ENCODE results near the gene ABCC12. TPM values are rescaled to one million over a fixed set of nuclear protein-coding genes. Genes with fewer than 3 reads are reported as not detected.

ABCC12 gene
- total RNA-seq = not detected

DNA sequence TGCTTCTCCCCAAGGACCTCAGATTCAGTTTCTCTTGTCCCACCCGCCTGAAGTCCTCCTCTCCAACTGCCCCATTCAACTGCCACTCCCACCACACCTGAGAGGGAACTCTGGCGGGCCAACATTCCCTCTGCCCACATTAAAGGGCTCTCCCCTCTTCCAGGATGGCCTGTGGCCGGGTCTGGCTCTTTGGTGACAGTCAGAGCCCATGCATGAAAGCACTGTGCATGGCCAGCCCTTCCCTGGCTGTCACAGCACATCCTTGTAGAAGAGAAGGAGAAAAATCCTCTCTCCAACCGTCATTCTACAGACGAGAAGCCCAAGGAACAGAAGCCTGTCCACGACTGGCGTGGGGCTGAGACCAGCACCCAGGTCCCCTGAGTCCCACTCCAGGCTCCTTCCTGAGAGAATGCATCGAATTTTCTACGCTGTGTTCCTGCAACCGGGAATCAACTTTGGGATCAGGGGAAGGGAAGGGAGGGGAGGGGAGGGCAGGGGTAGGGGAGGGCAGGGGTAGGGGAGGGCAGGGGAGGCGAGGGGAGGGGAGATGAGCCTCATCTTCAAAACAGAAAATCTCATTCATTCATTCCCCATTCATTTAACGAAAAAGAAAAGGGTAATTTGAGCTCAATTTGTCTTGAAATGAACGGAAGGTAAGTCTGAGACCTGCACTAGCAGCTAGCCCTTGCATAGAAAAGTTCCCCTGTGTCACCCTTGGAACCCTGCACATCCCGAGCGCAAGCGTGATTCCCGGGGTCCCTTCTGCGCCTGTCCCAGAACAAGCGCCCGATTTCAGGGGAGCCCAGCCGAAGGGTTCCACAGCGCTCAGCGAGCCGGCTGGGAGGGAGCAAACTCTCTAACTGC lies at the start of gene ABCC12:
Gene ABCC12, minus strand, starts transcription at position 68 of the 864 bp plus-strand sequence. CDS start 9,569 bp downstream, outside the sequence.
- H3K27ac ChIP-seq = no peak within 1 kb of the TSS
- no peak for TF ChIP-seq EP300 (IDR thresholded peaks at IDR 0.05)
- no peak for TF ChIP-seq POLR2A (IDR thresholded peaks at IDR 0.05)
- TF ChIP-seq, protein P1, sequence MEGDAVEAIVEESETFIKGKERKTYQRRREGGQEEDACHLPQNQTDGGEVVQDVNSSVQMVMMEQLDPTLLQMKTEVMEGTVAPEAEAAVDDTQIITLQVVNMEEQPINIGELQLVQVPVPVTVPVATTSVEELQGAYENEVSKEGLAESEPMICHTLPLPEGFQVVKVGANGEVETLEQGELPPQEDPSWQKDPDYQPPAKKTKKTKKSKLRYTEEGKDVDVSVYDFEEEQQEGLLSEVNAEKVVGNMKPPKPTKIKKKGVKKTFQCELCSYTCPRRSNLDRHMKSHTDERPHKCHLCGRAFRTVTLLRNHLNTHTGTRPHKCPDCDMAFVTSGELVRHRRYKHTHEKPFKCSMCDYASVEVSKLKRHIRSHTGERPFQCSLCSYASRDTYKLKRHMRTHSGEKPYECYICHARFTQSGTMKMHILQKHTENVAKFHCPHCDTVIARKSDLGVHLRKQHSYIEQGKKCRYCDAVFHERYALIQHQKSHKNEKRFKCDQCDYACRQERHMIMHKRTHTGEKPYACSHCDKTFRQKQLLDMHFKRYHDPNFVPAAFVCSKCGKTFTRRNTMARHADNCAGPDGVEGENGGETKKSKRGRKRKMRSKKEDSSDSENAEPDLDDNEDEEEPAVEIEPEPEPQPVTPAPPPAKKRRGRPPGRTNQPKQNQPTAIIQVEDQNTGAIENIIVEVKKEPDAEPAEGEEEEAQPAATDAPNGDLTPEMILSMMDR (IDR thresholded peaks at IDR 0.05) = no peak
- no peak for TF ChIP-seq POLR2AphosphoS5 (IDR thresholded peaks at IDR 0.05)
- H3K4me1 ChIP-seq = peaks cover 5% of the 10 kb centered on the region
- no peaks in the 10 kb centered on the region for H3K36me3 ChIP-seq
- no peak within 1 kb of the TSS for H3K4me3 ChIP-seq
- H3K27me3 ChIP-seq = peaks cover 9% of the 10 kb centered on the region
- H3K9me3 ChIP-seq = no peaks in the 10 kb centered on the region
- WGBS = 55% methylated on average over 21 of the region's 24 CpGs
- DNase-seq (ENCODE audit: low spot score in 2 of 2) = no peak

DNA sequence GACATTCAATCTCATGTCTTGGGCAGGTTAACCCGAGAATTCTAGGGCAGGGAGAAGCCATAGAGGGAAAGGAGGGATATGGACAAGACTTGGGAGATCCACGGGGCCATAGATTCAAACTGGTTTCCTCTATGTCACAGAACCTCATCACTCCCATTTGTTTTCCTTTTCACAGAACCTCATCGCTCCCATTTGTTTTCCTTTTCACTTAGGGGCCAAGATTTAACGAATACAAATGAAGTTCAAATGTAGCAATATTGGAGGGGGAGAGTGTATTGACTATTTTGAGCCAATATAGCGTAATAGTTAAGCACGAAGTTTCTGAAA lies 49.0 kb upstream of the ABCC12 start:
- no peak for TF ChIP-seq POLR2A (IDR thresholded peaks at IDR 0.05)
- no peak for TF ChIP-seq POLR2AphosphoS5 (IDR thresholded peaks at IDR 0.05)
- TF ChIP-seq, protein P1 (IDR thresholded peaks at IDR 0.05) = no peak
- TF ChIP-seq EP300 (IDR thresholded peaks at IDR 0.05) = no peak
- H3K27ac ChIP-seq = no peak overlapping the region
- no peaks in the 10 kb centered on the region for H3K36me3 ChIP-seq
- no peak overlapping the region for H3K4me3 ChIP-seq
- 85% methylated on average over 6 of the region's 6 CpGs for WGBS
- no peak for DNase-seq (ENCODE audit: low spot score in 2 of 2)
- H3K9me3 ChIP-seq = no peaks in the 10 kb centered on the region
- no peaks in the 10 kb centered on the region for H3K4me1 ChIP-seq
- no peaks in the 10 kb centered on the region for H3K27me3 ChIP-seq

DNA sequence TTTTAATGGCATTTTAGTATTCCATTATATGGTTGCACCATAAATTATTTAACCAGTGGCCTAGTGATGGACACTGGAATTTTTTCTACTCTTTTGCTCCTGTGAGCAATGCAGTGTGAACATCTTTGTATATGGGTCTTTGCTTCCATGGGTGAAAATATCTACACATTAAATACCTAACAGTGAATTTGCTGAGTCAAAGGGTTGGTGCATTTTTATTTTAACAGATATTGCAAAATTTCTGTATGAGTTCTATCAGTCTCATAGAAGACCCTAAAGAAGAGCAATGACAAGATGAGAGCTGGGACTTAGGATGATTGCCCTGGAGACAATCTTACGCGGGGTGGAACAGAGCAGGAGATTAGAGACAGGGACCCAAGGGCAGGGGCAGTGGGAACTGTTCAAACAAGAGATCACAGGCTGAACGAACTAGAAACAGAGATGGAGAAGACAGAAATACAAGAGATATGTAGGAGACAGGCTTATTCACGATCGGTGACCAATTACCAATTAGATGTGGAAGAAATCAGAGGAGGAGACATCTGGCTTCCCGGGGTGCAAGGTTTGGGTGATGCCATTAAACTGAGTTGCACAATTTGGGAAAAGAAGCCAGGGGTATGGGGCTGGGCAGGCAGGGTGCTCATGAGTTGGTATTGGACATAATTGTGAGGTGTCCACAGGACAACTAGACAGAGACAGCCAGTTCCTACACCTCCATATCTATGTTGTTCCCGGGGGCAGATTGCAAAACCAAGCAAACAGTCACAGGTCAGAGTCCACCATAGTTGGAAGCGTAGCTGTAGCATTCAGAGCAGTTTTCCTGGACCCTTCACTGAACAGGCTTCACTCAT lies 48.4 kb upstream of the ABCC12 start:
- H3K4me3 ChIP-seq = no peak overlapping the region
- no peaks in the 10 kb centered on the region for H3K9me3 ChIP-seq
- WGBS = 87% methylated on average over 8 of the region's 8 CpGs
- H3K4me1 ChIP-seq = no peaks in the 10 kb centered on the region
- no peaks in the 10 kb centered on the region for H3K27me3 ChIP-seq
- no peak overlapping the region for H3K27ac ChIP-seq
- no peaks in the 10 kb centered on the region for H3K36me3 ChIP-seq
- no peak for DNase-seq (ENCODE audit: low spot score in 2 of 2)
- TF ChIP-seq POLR2A (IDR thresholded peaks at IDR 0.05) (no peak), EP300 (IDR thresholded peaks at IDR 0.05) (no peak), POLR2AphosphoS5 (IDR thresholded peaks at IDR 0.05) (no peak)
- TF ChIP-seq, protein P1 (IDR thresholded peaks at IDR 0.05) = no peak

DNA sequence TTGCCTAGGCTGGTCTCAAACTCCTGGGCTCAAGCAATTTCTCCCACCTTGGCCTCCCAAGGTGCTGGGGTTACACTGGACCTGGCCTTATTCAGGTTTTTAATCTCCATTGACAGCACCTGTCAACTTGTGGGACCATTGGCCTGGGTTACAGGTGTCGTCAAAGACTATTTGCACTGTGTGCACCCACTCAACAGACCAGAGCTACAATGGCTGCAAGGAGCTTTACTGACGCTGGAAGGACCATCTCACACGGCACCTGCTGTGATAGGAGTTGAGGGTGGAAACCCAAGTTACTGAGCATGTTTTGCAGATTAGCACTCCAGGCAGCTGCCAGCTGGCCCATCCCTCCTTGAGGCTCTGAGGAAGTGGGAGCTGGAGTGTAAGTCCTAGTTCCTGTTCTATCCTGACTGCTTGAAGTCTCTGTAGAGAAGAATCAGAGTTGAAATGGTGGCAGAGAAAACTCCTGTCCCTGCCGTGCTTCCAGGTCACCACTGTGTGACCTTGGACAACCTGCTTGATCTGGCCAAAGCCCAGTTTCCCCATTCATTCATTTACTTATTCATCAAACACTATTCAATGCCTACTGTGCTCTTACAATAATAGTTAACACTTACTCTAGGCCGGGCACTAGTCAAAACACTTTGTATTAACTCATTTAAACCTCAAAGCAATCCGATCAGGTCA lies 45.9 kb upstream of the ABCC12 start:
- Histone ChIP-seq H3K4me1 (no peaks in the 10 kb centered on the region), H3K27me3 (no peaks in the 10 kb centered on the region), H3K27ac (no peak overlapping the region), H3K36me3 (no peaks in the 10 kb centered on the region), H3K9me3 (no peaks in the 10 kb centered on the region), H3K4me3 (no peak overlapping the region)
- TF ChIP-seq, protein P1 (IDR thresholded peaks at IDR 0.05) = no peak
- TF ChIP-seq POLR2AphosphoS5 (IDR thresholded peaks at IDR 0.05) = no peak
- no peak for TF ChIP-seq EP300 (IDR thresholded peaks at IDR 0.05)
- no peak for TF ChIP-seq POLR2A (IDR thresholded peaks at IDR 0.05)
- no peak for DNase-seq (ENCODE audit: low spot score in 2 of 2)
- 59% methylated on average over 6 of the region's 6 CpGs for WGBS
